Neutrophil (primary cell): ENCODE data around the gene IMMT.
"Not testable (repeated sequence)": the region's sequence is repeated elsewhere in the genome, so short reads cannot be mapped to it uniquely, and the experiment has no call there.

Experiments used
- H3K27ac ChIP-seq: fragments of 200-600 bp; sonication (generic); 2 replicates; pipeline ENCODE4 v1.5.1; 2016; ENCODE audit warnings: mild to moderate bottlenecking, moderate library complexity
- H3K27me3 ChIP-seq: fragments of 200-600 bp; sonication (generic); 2 replicates; pipeline ENCODE4 v1.6.0; 2016; ENCODE audit warnings: mild to moderate bottlenecking
- H3K36me3 ChIP-seq: fragments of 200-600 bp; sonication (generic); 2 replicates; pipeline ENCODE4 v1.5.1; 2017
- H3K4me1 ChIP-seq, 2 experiments: fragments of 200-600 bp in 1 of 2; sonication (generic) in 1 of 2; 1 replicate in 1 of 2; 2 replicates in 1 of 2; pipeline versions ENCODE4 v1.5.1 to v1.6.1; 2013 to 2016; ENCODE audit warnings: low read depth in 1 of 2, low read length in 1 of 2, mild to moderate bottlenecking in 1 of 2, moderate library complexity in 1 of 2; ENCODE audit not compliant: control insufficient read depth in 1 of 2, insufficient read depth in 1 of 2
- H3K4me3 ChIP-seq, 2 experiments: fragments of 200-600 bp in 1 of 2; sonication (generic) in 1 of 2; 1 replicate in 1 of 2; 2 replicates in 1 of 2; pipeline ENCODE4 v1.5.1; 2013 to 2016; ENCODE audit warnings: low read depth in 1 of 2, low read length in 1 of 2, mild to moderate bottlenecking in 1 of 2, moderate library complexity in 1 of 2
- H3K9me3 ChIP-seq: fragments of 200-600 bp; sonication (generic); 2 replicates; pipeline ENCODE4 v1.5.1; 2016
- TF ChIP-seq, protein P1 (sequence below): fragments of 200-600 bp; sonication (generic); IDR thresholded peaks from 2 replicates; pipeline ENCODE4 v1.5.1; 2016; ENCODE audit warnings: antibody characterized with exemption

The IMMT gene

DNA sequence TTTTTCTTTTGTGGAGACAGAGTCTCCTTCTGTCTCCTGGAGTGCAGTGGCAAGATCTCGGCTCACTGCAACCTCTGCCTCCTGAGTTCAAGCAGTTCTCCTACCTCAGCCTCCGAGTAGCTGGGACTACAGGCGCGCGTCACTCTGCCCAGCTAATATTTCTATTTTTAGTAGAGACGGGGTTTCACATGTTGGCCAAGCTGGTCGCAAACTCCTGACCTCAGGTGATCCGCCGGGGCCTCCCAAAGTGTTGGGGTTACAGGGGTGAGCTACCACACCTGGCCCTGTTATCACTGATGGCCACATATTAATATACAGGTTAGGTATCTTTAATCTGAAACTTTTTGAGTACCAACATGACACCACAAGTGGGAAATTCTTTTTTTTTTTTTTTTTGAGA is 7.4 kb upstream of the IMMT start:
- Histone ChIP-seq H3K9me3 (no peaks in the 10 kb centered on the region), H3K4me1 (peaks cover 8 to 9% of the 10 kb centered on the region in 2 experiments), H3K36me3 (peaks cover 19% of the 10 kb centered on the region), H3K27me3 (no peaks in the 10 kb centered on the region), H3K4me3 (no peak overlapping the region), H3K27ac (no peak overlapping the region)
- TF ChIP-seq, protein P1, sequence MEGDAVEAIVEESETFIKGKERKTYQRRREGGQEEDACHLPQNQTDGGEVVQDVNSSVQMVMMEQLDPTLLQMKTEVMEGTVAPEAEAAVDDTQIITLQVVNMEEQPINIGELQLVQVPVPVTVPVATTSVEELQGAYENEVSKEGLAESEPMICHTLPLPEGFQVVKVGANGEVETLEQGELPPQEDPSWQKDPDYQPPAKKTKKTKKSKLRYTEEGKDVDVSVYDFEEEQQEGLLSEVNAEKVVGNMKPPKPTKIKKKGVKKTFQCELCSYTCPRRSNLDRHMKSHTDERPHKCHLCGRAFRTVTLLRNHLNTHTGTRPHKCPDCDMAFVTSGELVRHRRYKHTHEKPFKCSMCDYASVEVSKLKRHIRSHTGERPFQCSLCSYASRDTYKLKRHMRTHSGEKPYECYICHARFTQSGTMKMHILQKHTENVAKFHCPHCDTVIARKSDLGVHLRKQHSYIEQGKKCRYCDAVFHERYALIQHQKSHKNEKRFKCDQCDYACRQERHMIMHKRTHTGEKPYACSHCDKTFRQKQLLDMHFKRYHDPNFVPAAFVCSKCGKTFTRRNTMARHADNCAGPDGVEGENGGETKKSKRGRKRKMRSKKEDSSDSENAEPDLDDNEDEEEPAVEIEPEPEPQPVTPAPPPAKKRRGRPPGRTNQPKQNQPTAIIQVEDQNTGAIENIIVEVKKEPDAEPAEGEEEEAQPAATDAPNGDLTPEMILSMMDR, result no peak

DNA sequence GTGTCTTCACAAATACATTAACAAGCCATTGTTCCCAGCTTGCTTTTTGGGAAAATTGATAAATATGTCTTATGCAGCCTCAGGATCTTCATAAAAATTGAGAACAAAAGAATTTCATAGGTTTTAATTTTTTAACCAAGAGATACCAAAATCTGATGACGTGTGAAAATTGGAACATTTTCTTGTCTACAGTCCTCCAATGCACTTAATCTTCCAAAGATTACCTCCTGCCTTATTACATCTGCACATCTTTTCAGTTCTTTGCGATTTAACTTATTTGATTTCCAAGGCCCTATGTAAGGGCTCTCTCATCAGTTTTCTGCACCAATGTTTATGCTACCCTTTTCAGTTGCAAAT is 7.1 kb upstream of the IMMT start:
- Histone ChIP-seq H3K36me3 (peaks cover 15% of the 10 kb centered on the region), H3K27ac (no peak overlapping the region), H3K27me3 (no peaks in the 10 kb centered on the region), H3K9me3 (no peaks in the 10 kb centered on the region), H3K4me1 (peaks cover 8 to 9% of the 10 kb centered on the region in 2 experiments), H3K4me3 (no peak overlapping the region)
- TF ChIP-seq, protein P1, result no peak

DNA sequence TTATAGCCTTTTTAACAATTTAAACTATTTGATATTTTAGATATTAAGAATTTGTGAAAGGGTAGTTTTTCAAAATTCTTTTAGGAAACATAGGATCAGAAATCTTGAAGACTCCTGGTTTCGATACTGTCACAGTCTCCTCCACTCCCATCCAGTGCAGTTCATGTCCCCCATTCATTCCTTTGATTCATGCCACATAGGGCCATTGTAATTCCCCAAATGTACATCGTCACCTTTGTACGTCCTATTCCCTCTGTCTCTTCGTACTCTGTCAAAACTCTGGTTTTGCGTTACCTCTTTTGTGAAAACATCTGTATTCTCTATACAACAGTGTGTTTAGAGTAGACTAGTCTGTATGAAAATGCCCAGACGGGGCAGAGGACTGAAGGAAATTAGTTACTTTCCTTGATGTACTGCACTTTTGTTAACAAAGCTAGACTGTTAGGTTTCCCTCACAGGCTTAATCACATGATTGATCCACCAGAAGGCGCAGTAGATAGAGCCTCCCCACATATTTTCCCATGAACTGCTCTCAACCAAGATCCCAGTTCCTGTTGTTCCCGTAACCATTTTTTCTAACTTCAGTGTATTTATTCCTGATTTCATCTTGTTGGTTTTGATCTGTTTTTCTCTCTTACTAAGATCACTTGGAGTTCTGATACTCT is 6.5 kb upstream of the IMMT start:
- Histone ChIP-seq H3K9me3 (no peaks in the 10 kb centered on the region), H3K4me3 (no peak overlapping the region), H3K4me1 (peaks cover 8 to 9% of the 10 kb centered on the region in 2 experiments), H3K27me3 (no peaks in the 10 kb centered on the region), H3K36me3 (peaks cover 10% of the 10 kb centered on the region), H3K27ac (no peak overlapping the region)
- TF ChIP-seq, protein P1, result no peak

DNA sequence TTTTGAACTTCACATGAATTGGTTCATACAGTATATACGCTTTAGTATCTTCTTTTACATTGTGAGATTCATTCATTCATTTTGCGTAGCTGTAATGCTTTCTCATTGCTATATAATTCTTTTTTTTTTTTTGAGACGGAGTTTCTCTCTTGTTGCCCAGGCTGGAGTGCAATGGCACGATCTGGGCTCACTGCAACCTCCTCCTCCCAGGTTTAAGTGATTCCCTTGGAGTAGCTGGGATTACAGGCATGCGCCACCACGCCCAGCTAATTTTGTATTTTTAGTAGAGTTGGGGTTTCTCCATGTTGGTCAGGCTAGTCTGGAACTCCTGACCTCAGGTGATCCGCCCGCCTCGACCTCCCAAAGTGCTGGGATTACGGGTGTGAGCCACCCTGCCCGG is 5.3 kb upstream of the IMMT start:
- not testable (repeated sequence) for H3K4me3 ChIP-seq, H3K36me3 ChIP-seq, H3K27me3 ChIP-seq, H3K9me3 ChIP-seq, H3K27ac ChIP-seq
- peaks cover 14 to 15% of the 10 kb centered on the region in 2 experiments for H3K4me1 ChIP-seq

DNA sequence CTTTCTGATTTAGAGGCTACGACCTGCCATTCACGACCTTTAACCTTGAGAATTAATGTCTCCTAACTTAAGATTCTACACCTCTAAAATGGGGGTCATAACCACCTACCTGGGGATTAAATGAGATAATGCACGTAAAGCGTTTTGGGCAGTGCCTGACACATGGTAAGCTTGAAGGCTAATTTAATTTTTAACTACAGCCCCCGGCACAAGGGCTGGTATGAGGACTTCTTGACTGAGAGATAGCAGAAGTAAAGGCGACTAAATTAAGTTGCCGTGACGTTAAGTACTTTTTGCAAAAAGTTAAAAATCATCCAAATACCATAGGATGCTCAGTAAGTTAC is 4.5 kb upstream of the IMMT start:
- Histone ChIP-seq H3K4me3 (peak overlapping the region; percentile 57 to 88), H3K4me1 (peaks cover 14 to 16% of the 10 kb centered on the region in 2 experiments)
- TF ChIP-seq, protein P1, result no peak

DNA sequence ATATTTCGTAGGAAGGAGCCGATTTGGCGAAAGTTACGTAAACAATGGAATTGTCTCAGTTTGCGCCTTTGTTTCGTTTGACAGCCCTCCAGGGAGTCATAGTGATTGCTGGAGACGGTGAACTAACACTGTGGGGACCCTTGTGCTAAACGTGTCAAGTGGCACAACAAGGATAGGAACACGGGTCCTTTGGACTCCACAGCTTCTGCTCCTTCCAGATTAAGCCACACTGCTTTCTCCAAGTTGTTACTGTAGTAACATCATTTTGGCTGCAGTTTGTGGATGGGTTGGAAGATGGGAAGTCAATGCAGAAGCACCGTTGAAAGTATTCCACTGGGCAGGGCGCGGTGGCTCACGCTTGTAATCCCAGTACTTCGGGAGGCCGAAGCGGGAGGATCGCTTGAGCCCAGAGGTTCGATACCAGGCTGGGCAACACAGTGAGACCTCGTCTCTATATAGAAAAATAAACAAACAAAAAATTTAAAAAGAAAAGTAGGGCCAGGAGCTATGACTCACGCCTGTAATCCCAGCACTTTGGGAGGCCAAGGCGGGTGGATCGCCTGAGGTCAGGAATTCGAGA is 636 bp upstream of the IMMT start:
- H3K4me1 ChIP-seq, result peaks cover 24 to 27% of the 10 kb centered on the region in 2 experiments
- peak overlapping the region; percentile 92 for H3K27ac ChIP-seq
- peak overlapping the region; percentile 86 to 91 for H3K4me3 ChIP-seq
- TF ChIP-seq, protein P1, result no peak
- H3K27me3 ChIP-seq, result no peaks in the 10 kb centered on the region
- H3K36me3 ChIP-seq, result no peaks in the 10 kb centered on the region
- no peaks in the 10 kb centered on the region for H3K9me3 ChIP-seq

More for the DNA sequence above, 4.5 kb upstream of the IMMT start:
- no peaks in the 10 kb centered on the region for H3K9me3 ChIP-seq
- no peaks in the 10 kb centered on the region for H3K36me3 ChIP-seq
- H3K27ac ChIP-seq, result peak overlapping the region; percentile 72
- H3K27me3 ChIP-seq, result no peaks in the 10 kb centered on the region
